Upper lobe of left lung (tissue), 4 donors: ENCODE measurements around the gene CLTB.
"Not testable (repeated sequence)": the region's sequence is repeated elsewhere in the genome, so short reads cannot be mapped to it uniquely, and the experiment has no call there.

ENCODE experiments used
- CTCF ChIP-seq, 6 experiments: fragments of 450-650 bp in 4 of 6; fragments of 200-600 bp in 2 of 6; sonication (generic) in 2 of 6; IDR thresholded peaks; one replicate each; pipeline ENCODE4 v1.5.1; 2016 to 2019; ENCODE audit warnings: antibody characterized with exemption in 6 of 6
- POLR2A ChIP-seq, 4 donors: fragments of 450-650 bp; IDR thresholded peaks; one replicate each; pipeline ENCODE4 v1.5.1; 2016 to 2017; ENCODE audit warnings: antibody characterized with exemption in 4 of 4, mild to moderate bottlenecking in 2 of 4
- POLR2AphosphoS5 ChIP-seq, 2 donors: sonication (generic); formaldehyde crosslinking; IDR thresholded peaks; one replicate each; pipeline ENCODE4 v1.5.1; 2017; ENCODE audit warnings: antibody characterized with exemption in 2 of 2

- not testable (repeated sequence) for TF ChIP-seq POLR2AphosphoS5, CTCF, POLR2A (IDR thresholded peaks at IDR 0.05)
Measured at GRCh38 chr5:176442911-176443310, 26.6 kb upstream of the CLTB start.
